A549 (cell line): ENCODE data around the gene ALS2. TPM values are rescaled to one million over a fixed set of nuclear protein-coding genes. Genes with fewer than 3 reads are reported as not detected.

Experiments
- ATAC-seq, 2 experiments: fragments of 200-7000 bp in 1 of 2; fragments of >200 bp in 1 of 2; cut with Nextera tagmentation in 1 of 2; cut with Tn5 transposase in 1 of 2; 3 replicates each; pipeline versions ENCODE4 v1.8.0 to v1.9.1; 2018 to 2020; ENCODE audit warnings: mild to moderate bottlenecking in 1 of 2, moderate library complexity in 1 of 2
- CTCF ChIA-PET: fragments of 300-600 bp; sonication (Branson Sonifier 250); formaldehyde crosslinking; extraction: SDS; loops from one replicate; lab custom pipeline; 2021; ENCODE audit warnings: antibody characterized with exemption, inconsistent platforms; lab: Yijun Ruan, JAX
- POLR2A ChIA-PET: fragments of 350-600 bp; formaldehyde crosslinking; extraction: SDS; loops from one replicate; lab custom pipeline; 2021; ENCODE audit warnings: antibody characterized with exemption, inconsistent platforms; lab: Yijun Ruan, JAX
- DNase-seq, 2 experiments: peaks; one replicate each; pipeline versions ENCODE4 v3.0.0 to v3.0.0-alpha.2; 2011 to 2016; ENCODE audit warnings: low read depth in 1 of 2, low spot score in 1 of 2
- FAIRE-seq: peaks from 2 replicates; lab custom pipeline; 2011; peaks lifted over from hg19 to GRCh38; lab: Jason Lieb, UNC
- H3K27ac ChIP-seq, 2 experiments: fragments of >200 bp; sonication (Bioruptor Twin); formaldehyde crosslinking; 3 replicates each; pipeline ENCODE4 v1.5.1; 2016 to 2017
- H3K4me1 ChIP-seq: fragments of >200 bp; sonication (Bioruptor Twin); formaldehyde crosslinking; 3 replicates; pipeline ENCODE4 v1.6.1; 2016
- H3K4me2 ChIP-seq: fragments of >200 bp; sonication (Bioruptor Twin); formaldehyde crosslinking; 3 replicates; pipeline ENCODE4 v1.6.1; 2016
- H3K4me3 ChIP-seq: fragments of >200 bp; sonication (Bioruptor Twin); formaldehyde crosslinking; 3 replicates; pipeline ENCODE4 v1.5.1; 2016
- H3K9me3 ChIP-seq: fragments of >200 bp; sonication (Bioruptor Twin); formaldehyde crosslinking; 3 replicates; pipeline ENCODE4 v1.6.1; 2016
- BCL3 ChIP-seq: fragments of >200 bp; sonication (Bioruptor Twin); formaldehyde crosslinking; IDR thresholded peaks from 3 replicates; pipeline ENCODE4 v1.6.1; 2016
- BHLHE40 ChIP-seq: IDR thresholded peaks from 2 replicates; pipeline ENCODE4 v1.6.1; 2012; ENCODE audit warnings: low read depth, low read length, inconsistent platforms
- CBX2 ChIP-seq: fragments of 200-600 bp; sonication (generic); IDR thresholded peaks from 2 replicates; pipeline ENCODE4 v1.6.1; 2016; ENCODE audit warnings: low read depth, mild to moderate bottlenecking, borderline replicate concordance
- CBX8 ChIP-seq: fragments of 200-600 bp; sonication (generic); IDR thresholded peaks from 2 replicates; pipeline ENCODE4 v1.6.1; 2016
- CHD4 ChIP-seq: fragments of 200-600 bp; sonication (generic); IDR thresholded peaks from 2 replicates; pipeline ENCODE4 v1.6.1; 2016; ENCODE audit warnings: antibody characterized with exemption, mild to moderate bottlenecking, borderline replicate concordance
- CTCF ChIP-seq: fragments of >200 bp; sonication (Bioruptor Twin); formaldehyde crosslinking; IDR thresholded peaks from 3 replicates; pipeline ENCODE4 v1.5.1; 2016
- EHF ChIP-seq: fragments of 250-450 bp; sonication (Bioruptor Pico); IDR thresholded peaks from 2 replicates; pipeline ENCODE4 v1.5.0; 2020; ENCODE audit warnings: mild to moderate bottlenecking
- EHMT2 ChIP-seq: fragments of 200-600 bp; sonication (generic); IDR thresholded peaks from 2 replicates; pipeline ENCODE4 v1.6.1; 2016; ENCODE audit warnings: antibody characterized with exemption, low read depth, mild to moderate bottlenecking, moderate library complexity
- GATA3 ChIP-seq: IDR thresholded peaks from 2 replicates; pipeline ENCODE4 v1.6.1; 2012; ENCODE audit warnings: borderline replicate concordance
- HES2 ChIP-seq: fragments of >200 bp; sonication (Bioruptor Twin); formaldehyde crosslinking; IDR thresholded peaks from 2 replicates; pipeline ENCODE4 v1.6.1; 2016
- HOXB13 ChIP-seq: fragments of 250-450 bp; sonication (Bioruptor Pico); IDR thresholded peaks from 2 replicates; pipeline ENCODE4 v1.5.0; 2020; ENCODE audit warnings: low read depth, mild to moderate bottlenecking, moderate library complexity
- JUN ChIP-seq, 2 experiments: fragments of >200 bp; sonication (Bioruptor Twin); formaldehyde crosslinking; IDR thresholded peaks; 2 replicates in 1 of 2; 3 replicates in 1 of 2; pipeline ENCODE4 v1.6.1; 2016 to 2017
- JUNB ChIP-seq: fragments of >200 bp; sonication (Bioruptor Twin); formaldehyde crosslinking; IDR thresholded peaks from 2 replicates; pipeline ENCODE4 v1.6.1; 2016
- KDM1A ChIP-seq: fragments of 200-600 bp; sonication (generic); IDR thresholded peaks from 2 replicates; pipeline ENCODE4 v1.6.1; 2016; ENCODE audit warnings: low read depth, mild to moderate bottlenecking
- MAFK ChIP-seq: fragments of 450-650 bp; IDR thresholded peaks from 2 replicates; pipeline ENCODE4 v1.6.1; 2014; ENCODE audit not compliant: partially characterized antibody
- NPAS2 ChIP-seq: fragments of 250-450 bp; sonication (Bioruptor Pico); IDR thresholded peaks from 2 replicates; pipeline ENCODE4 v1.8.0; 2022; ENCODE audit warnings: mild to moderate bottlenecking, moderate library complexity, borderline replicate concordance
- POLR2AphosphoS2 ChIP-seq: conservative IDR thresholded peaks from 2 replicates; pipeline ENCODE4 v1.6.1; 2012; ENCODE audit warnings: low read length, improper control_type of control experiment, inconsistent platforms
- REST ChIP-seq: fragments of 200-600 bp; sonication (generic); IDR thresholded peaks from 2 replicates; pipeline ENCODE4 v1.6.1; 2016; ENCODE audit warnings: antibody characterized with exemption, mild to moderate bottlenecking, moderate library complexity
- TFCP2L1 ChIP-seq: fragments of 250-450 bp; sonication (Bioruptor Pico); IDR thresholded peaks from 2 replicates; pipeline ENCODE4 v1.5.0; 2021; ENCODE audit warnings: mild to moderate bottlenecking
- ZNF302 ChIP-seq: fragments of 250-450 bp; sonication (Bioruptor Pico); IDR thresholded peaks from 2 replicates; pipeline ENCODE4 v1.9.0; 2021; ENCODE audit warnings: inconsistent platforms, mild to moderate bottlenecking, moderate library complexity
- WGBS: methylation state at CpG from one replicate; pipeline ENCODE4 v1.1.6; 2017; ENCODE audit errors: missing lambda C conversion rate; 5-methylcytosine and 5-hydroxymethylcytosine counted together
- polyA plus RNA-seq, 4 experiments: library from polyadenylated mRNA; depleted of rRNA in 3 of 4; stranded (reverse); fragments of >200 nt; fragmentation: RNase III in 1 of 4; extraction: RNeasy Plus Mini Kit Qiagen cat#74134 plus additional on column Dnase treatment in 1 of 4; gene quantifications; 2 replicates in 3 of 4; 3 replicates in 1 of 4; pipeline ENCODE4 v1.2.3, GENCODE V29; 2011 to 2017

ALS2 gene
- polyA plus RNA-seq, 2 of the 4 experiments (the other 2 are of a cell fraction): 18.1 to 23.3 TPM

GRCh38 chr2:201827621-201828020 lies 46.9 kb upstream of the ALS2 start:
- no peak overlapping the region for H3K4me2 ChIP-seq
- DNase-seq (no peak), ATAC-seq (no peak), FAIRE-seq (no peak)
- no peaks in the 10 kb centered on the region for H3K4me1 ChIP-seq
- no peak overlapping the region for H3K27ac ChIP-seq
- H3K9me3 ChIP-seq: no peaks in the 10 kb centered on the region
- ChIA-PET POLR2A (no interaction called here), CTCF (interaction anchor here (0.9 to 1.6 kb wide), 2 partner anchors 11 to 337 kb away, joined by 3 to 7 read pairs; no protein-coding TSS in a partner anchor)
- TF ChIP-seq CHD4 (no peak), KDM1A (no peak), GATA3 (no peak), EHF (CRISPR knock-in tag) (no peak), TFCP2L1 (CRISPR knock-in tag) (no peak), CBX2 (no peak), REST (no peak), BCL3 (no peak), EHMT2 (no peak)
- WGBS: 18% methylated on average over 3 of the region's 3 CpGs
- no peak overlapping the region for H3K4me3 ChIP-seq

- POLR2A ChIA-PET: no interaction called here
- 8% methylated on average over 1 of the region's 1 CpG for WGBS
- Histone ChIP-seq H3K4me3 (no peak overlapping the region), H3K9me3 (no peaks in the 10 kb centered on the region), H3K4me1 (no peaks in the 10 kb centered on the region), H3K4me2 (no peak overlapping the region), H3K27ac (no peak overlapping the region)
- CTCF ChIA-PET: interaction anchor here (1.0 kb wide), 1 partner anchor 36 kb away, joined by 3 read pairs; no protein-coding TSS in a partner anchor
- FAIRE-seq: no peak
- no peak for DNase-seq
- no peak for ATAC-seq
- TF ChIP-seq CTCF: no peak
- no peak for TF ChIP-seq ZNF302 (CRISPR knock-in tag)
- no peak for TF ChIP-seq MAFK
- TF ChIP-seq BHLHE40: no peak
- TF ChIP-seq JUN (IDR thresholded peaks at IDR 0.05): no peak
- no peak for TF ChIP-seq NPAS2 (CRISPR knock-in tag)
- TF ChIP-seq JUNB: no peak
Measured at GRCh38 chr2:201824212-201824611, 43.5 kb upstream of the ALS2 start.

- ChIA-PET CTCF (interaction anchor here (1.2 kb wide), 1 partner anchor 15 kb away, joined by 3 read pairs; no protein-coding TSS in a partner anchor), POLR2A (no interaction called here)
- DNase-seq (no peak), FAIRE-seq (no peak), ATAC-seq (no peak)
- Histone ChIP-seq H3K4me1 (no peaks in the 10 kb centered on the region), H3K9me3 (no peaks in the 10 kb centered on the region), H3K4me3 (no peak overlapping the region), H3K27ac (no peak overlapping the region), H3K4me2 (no peak overlapping the region)
- WGBS: 58% methylated on average over 5 of the region's 5 CpGs
- TF ChIP-seq HOXB13 (no peak), CBX8 (no peak), CBX2 (no peak), POLR2AphosphoS2 (no peak), HES2 (no peak)
Measured at GRCh38 chr2:201821080-201821479, 40.3 kb upstream of the ALS2 start.
